NT2/D1 (cell line): ENCODE data around the gene PPP1CA.

Source experiments
- DNase-seq: peaks from one replicate; pipeline ENCODE4 v3.0.0-alpha.2; 2011; ENCODE audit warnings: low read depth, low spot score
- H3K27me3 ChIP-seq: 2 replicates; pipeline ENCODE4 v1.6.0; 2011; ENCODE audit warnings: mild to moderate bottlenecking; ENCODE audit not compliant: insufficient read length, insufficient read depth
- H3K36me3 ChIP-seq: 2 replicates; pipeline ENCODE4 v1.6.1; 2011; ENCODE audit warnings: mild to moderate bottlenecking, low read length, mixed read lengths; ENCODE audit not compliant: insufficient read depth, insufficient read length
- H3K4me1 ChIP-seq: 2 replicates; pipeline ENCODE4 v1.5.1; 2011; ENCODE audit not compliant: insufficient read depth, insufficient read length
- H3K4me3 ChIP-seq: 2 replicates; pipeline ENCODE4 v1.5.1; 2011; ENCODE audit warnings: low read depth; ENCODE audit not compliant: insufficient read length
- H3K9ac ChIP-seq: 2 replicates; pipeline ENCODE4 v1.6.0; 2011; ENCODE audit warnings: low read depth; ENCODE audit not compliant: insufficient read length
- H3K9me3 ChIP-seq: 2 replicates; pipeline ENCODE4 v1.5.1; 2011; ENCODE audit warnings: mild to moderate bottlenecking, low read length; ENCODE audit not compliant: insufficient read depth
- SUZ12 ChIP-seq: IDR thresholded peaks from 2 replicates; pipeline ENCODE4 v1.6.1; 2011; ENCODE audit not compliant: insufficient read length, insufficient read depth; ENCODE audit errors: extremely low read depth
- YY1 ChIP-seq: IDR thresholded peaks from 2 replicates; pipeline ENCODE4 v1.6.1; 2011; ENCODE audit not compliant: insufficient read length, insufficient read depth
- ZNF274 ChIP-seq: IDR thresholded peaks from 2 replicates; pipeline ENCODE4 v1.6.1; 2011; ENCODE audit warnings: mild to moderate bottlenecking, low read depth, low read length

PPP1CA gene

GRCh38 chr11:67437082-67437808 lies 35.6 kb upstream of the PPP1CA start, which contains the start of gene PTPRCAP:
Gene PTPRCAP, minus strand, starts transcription at chr11:67437682. Its CDS starts 63 bp downstream, at chr11:67437619.
- H3K36me3 ChIP-seq = peaks cover 93% of the 10 kb centered on the region

DNA sequence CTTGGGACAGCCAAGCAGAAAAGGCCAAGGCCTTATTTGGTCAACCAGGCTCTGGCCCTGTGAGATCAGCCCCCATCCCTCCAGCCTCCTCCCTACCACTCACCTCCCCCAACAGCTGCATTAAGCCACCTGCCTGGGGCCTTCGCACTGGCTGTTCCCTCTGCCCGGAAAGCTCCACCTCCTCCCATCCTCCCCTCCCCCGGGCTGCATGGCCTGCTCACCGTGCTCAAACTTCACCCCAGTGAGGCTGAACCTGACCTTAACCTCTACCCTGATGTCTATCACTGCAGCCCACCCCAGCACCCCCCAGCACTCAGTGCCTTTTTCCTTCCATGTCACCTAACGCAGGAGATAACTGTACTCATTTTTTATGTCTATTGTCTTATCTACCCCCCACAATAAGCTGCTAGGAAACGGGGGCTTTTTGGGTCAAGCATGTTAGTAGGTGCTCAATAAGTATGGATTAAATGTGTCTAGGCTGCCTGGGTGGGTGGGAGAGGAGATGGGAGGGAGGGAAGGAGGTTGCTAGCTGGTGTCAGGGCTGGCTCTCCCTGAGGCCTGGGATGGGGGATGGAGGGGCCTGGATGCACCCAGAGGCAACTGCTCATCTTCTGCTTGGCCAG lies 34.9 kb upstream of the PPP1CA start:
- H3K9me3 ChIP-seq = no peaks in the 10 kb centered on the region
- H3K36me3 ChIP-seq = peaks cover 93% of the 10 kb centered on the region
- H3K4me1 ChIP-seq = peaks cover 50% of the 10 kb centered on the region
- peak; percentile 90 for DNase-seq
- peak overlapping the region; percentile 84 for H3K9ac ChIP-seq
- H3K27me3 ChIP-seq = no peaks in the 10 kb centered on the region
- TF ChIP-seq ZNF274 = no peak
- peak; percentile 31 for TF ChIP-seq YY1
- no peak for TF ChIP-seq SUZ12
- H3K4me3 ChIP-seq = no peak overlapping the region

More at GRCh38 chr11:67437082-67437808, 35.6 kb upstream of the PPP1CA start, which contains the start of gene PTPRCAP:
- Histone ChIP-seq H3K4me3 (no peak within 1 kb of the TSS), H3K9me3 (no peaks in the 10 kb centered on the region), H3K27me3 (no peaks in the 10 kb centered on the region), H3K9ac (peak within 1 kb of the TSS; percentile 84), H3K4me1 (peaks cover 56% of the 10 kb centered on the region)
- TF ChIP-seq SUZ12 (no peak), YY1 (no peak), ZNF274 (no peak)
- no peak for DNase-seq

- Histone ChIP-seq H3K9ac (peak overlapping the region; percentile 72), H3K4me3 (no peak overlapping the region), H3K27me3 (no peaks in the 10 kb centered on the region), H3K9me3 (no peaks in the 10 kb centered on the region), H3K4me1 (peaks cover 50% of the 10 kb centered on the region), H3K36me3 (peaks cover 94% of the 10 kb centered on the region)
- TF ChIP-seq ZNF274 (no peak), SUZ12 (no peak)
- DNase-seq = no peak
These were observed 34.2 kb upstream of the PPP1CA start for GRCh38 chr11:67435727-67436458.

GRCh38 chr11:67435031-67435726 lies 33.5 kb upstream of the PPP1CA start:
- Histone ChIP-seq H3K27me3 (no peaks in the 10 kb centered on the region), H3K4me3 (no peak overlapping the region), H3K4me1 (peaks cover 50% of the 10 kb centered on the region), H3K9me3 (no peaks in the 10 kb centered on the region), H3K9ac (peak overlapping the region; percentile 72), H3K36me3 (peaks cover 94% of the 10 kb centered on the region)
- no peak for TF ChIP-seq SUZ12
- no peak for TF ChIP-seq YY1
- TF ChIP-seq ZNF274 = no peak
- no peak for DNase-seq

DNA sequence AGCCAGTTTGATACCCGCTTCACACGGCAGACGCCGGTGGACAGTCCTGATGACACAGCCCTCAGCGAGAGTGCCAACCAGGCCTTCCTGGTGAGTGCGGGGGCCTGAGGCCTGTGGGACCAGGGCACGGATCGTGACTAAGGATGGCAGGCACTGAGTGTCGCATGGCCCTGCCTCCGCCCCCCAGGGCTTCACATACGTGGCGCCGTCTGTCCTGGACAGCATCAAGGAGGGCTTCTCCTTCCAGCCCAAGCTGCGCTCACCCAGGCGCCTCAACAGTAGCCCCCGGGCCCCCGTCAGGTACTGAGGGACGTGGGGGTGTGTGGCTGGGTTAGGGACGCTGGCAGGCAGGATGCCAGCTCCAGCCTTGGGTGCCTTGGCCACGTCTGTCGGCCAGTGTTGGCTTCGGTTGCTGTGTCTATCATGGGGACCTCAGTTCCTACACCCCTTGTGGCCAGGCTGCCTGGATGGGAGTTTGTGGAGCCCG lies 32.8 kb upstream of the PPP1CA start:
- H3K9ac ChIP-seq = no peak overlapping the region
- no peaks in the 10 kb centered on the region for H3K9me3 ChIP-seq
- H3K4me3 ChIP-seq = no peak overlapping the region
- no peak for TF ChIP-seq YY1
- TF ChIP-seq SUZ12 = no peak
- TF ChIP-seq ZNF274 = no peak
- DNase-seq = no peak
- no peaks in the 10 kb centered on the region for H3K27me3 ChIP-seq
- H3K4me1 ChIP-seq = peaks cover 50% of the 10 kb centered on the region
- peaks cover 94% of the 10 kb centered on the region for H3K36me3 ChIP-seq

GRCh38 chr11:67433536-67434394 lies 32.1 kb upstream of the PPP1CA start:
- TF ChIP-seq YY1 = no peak
- no peak for TF ChIP-seq SUZ12
- TF ChIP-seq ZNF274 = no peak
- no peaks in the 10 kb centered on the region for H3K9me3 ChIP-seq
- H3K36me3 ChIP-seq = peaks cover 92% of the 10 kb centered on the region
- no peaks in the 10 kb centered on the region for H3K27me3 ChIP-seq
- peak overlapping the region; percentile 22 for H3K9ac ChIP-seq
- no peak overlapping the region for H3K4me3 ChIP-seq
- peaks cover 52% of the 10 kb centered on the region for H3K4me1 ChIP-seq
- no peak for DNase-seq
